Measurements from ENCODE around the gene NCS1.

Gene NCS1

DNA sequence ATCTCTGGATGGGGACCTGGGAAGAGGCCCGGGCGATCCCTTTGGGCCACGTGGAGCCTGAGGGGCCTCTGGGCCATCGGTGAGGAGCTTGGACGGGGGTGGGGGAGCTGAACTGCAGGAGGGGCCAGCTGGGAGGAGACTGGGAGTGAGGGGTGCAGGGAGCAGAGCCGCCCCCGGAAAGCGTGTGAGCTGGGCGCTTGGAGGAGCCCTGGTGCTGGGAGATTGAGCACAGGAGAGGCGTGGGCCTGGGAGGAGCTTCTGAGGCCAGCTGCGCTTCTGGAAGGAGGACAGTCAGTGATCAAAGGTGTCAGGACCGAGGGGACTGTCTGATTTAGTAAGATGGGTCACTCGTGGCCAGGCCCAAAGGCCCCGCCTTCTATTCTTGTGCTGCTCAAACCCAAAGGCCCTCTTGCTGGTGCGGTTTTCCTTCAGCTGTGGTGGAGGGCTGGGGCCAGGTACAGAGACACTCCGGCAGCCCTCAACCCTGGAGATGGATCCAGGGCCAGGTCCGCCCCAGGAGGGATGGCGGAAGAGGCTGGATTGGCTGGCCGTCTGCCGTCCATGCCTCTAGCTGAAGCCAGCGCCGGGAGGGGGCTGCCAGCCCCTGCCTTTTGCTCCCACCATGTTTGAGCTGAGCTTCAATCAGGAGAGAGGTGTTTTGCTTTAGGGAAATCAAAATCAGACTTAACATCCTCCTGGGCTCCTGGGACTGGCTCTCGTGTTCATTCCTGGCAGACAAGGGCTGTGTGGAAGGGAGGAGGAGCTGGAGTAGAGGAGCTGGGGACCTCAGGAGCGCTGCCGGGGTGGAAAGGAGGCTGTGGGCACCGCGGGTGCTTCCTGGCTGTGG, 21.6 kb downstream of the NCS1 start:
- no peak for DNase-seq (ENCODE audit: low read depth, low spot score)

DNA sequence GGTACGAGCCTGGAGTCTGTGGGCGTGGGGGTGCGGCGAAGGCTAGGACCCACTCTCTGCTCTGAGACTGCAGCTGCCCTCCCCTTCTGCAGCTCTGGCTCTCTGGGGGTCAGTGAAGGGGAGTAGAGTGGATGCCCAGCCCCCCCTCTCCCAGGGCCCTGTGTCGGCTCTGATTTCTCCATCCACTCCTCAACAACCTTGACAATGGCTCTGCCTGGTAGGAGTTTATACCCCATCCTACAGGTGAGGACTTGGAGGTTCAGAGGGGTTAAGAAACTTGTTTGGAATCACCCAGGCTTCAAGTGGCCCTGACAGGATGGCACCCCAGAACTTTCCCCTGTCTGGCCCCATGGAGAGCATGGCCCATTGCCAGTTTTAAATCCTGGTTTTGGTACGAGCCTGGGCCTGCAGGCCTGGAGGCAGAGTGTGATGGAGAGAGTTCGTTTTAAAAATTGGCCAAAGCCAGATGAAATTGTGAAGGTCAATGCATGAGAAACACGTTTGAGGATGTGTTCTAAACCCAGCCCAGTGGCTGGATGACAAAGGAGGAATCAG, 22.3 kb downstream of the NCS1 start:
- no peak for DNase-seq (ENCODE audit: low read depth, low spot score)

DNA sequence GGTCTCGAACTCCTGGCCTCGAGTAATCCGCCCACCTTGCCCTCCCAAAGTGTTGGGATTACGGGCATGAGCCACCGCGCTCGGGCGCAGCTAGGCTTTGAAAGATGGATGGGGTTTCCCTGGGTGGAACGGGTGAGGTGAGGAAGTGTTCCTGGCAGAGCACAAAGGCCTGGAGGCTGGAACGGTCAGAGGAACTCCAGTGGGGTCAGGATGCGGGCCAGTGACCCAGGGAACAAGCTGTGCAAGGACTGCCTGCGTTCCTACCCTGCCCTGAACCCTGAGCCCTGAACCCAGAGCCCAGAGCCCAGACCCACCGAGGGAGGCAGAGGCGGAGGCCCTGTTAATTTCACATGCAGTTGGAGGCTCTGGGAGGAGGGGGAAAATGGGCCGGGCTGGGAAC, 23.4 kb downstream of the NCS1 start:
- no peak for DNase-seq (ENCODE audit: low read depth, low spot score)

DNA sequence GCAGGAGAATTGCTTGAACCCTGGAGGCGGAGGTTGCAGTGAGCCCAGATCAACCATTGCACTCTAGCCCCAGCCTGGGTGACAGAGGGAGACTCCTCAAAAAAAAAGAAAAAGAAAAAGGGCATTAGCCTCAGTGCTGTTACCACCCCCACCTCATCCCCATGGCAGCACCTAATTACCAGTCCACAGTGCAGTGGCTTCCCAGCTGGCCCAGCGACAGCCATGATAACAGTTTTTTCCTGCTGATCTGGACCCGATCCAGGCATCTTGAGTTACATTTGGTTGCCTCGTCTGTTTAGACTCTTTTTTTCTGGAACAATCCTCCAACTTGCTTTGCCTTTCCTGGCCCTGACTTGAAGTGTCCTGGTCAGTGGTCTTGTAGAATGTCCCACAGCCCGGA, 24.4 kb downstream of the NCS1 start:
- DNase-seq (ENCODE audit: low read depth, low spot score), result no peak

DNA sequence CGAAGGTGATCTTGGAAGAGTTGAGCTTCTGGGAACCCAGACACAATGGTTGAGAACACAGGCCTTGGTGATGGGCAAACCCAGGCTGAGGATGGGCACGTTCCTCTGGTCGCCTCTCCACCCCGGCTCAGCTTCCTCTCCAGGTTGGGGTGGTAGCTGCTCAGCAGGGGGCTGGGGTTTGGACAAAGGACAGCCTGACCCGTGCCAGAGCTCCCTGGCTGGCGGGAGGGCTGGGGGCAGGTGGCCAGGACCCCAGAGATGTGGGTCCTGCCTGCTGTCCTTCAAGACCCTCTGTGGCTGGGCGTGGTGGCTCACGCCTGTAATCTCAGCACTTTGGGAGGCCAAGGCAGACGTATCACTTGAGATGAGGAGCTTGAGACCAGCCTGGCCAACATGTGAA, 25.2 kb downstream of the NCS1 start:
- DNase-seq (ENCODE audit: low read depth, low spot score), result no peak

DNA sequence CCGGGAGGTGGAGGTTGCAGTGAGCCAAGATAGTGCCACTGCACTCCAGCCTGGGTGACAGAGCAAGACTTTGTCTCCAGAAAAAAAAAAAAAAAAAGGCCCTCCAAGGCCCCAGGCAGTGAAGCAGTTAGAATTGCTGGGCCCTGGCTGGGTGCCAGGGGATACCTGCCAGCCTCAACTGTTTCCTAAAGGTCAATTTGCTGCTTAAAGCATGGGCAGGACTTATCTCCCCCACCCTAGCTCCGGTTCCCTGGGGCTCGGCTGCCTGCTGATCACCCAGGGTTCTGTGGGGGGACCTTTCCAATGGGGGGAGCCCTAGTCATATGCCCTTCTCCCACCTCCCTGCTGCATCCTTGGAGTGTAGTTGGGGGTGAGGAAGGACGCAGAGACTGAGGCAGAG, 25.7 kb downstream of the NCS1 start:
- no peak for DNase-seq (ENCODE audit: low read depth, low spot score)

DNA sequence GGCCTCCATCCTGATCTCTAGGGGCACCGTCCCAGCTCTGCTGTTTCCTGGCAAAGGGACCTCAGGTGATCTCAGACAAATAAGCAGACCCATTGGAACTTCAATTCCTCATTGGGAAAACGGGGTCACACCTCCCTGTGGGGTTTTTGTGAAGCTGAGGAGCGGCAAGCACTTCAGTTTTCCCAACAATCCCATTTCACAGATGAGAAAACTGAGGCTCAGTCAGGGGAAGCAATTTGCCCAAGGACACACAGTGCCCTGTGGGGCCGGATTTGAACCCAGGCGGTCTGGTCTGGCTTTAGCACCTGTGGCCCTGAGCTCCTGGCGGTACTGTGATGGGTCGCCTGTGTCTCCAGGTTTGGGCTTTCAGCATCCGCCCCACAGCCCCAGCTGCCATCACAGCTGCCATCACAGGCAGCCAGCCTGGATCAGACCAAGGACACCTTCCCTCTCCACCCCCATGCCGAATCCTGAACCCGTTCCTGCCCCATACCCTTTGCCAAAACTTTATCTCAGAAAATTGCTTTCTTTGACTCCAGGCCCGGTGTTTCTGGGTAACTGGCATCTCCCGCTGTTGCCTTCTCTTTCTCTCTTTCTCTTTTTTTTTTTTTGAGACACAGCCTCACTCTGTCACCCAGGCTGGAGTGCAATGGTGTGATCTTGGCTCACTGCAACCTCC, 26.4 kb downstream of the NCS1 start:
- DNase-seq (ENCODE audit: low read depth, low spot score), result no peak

DNA sequence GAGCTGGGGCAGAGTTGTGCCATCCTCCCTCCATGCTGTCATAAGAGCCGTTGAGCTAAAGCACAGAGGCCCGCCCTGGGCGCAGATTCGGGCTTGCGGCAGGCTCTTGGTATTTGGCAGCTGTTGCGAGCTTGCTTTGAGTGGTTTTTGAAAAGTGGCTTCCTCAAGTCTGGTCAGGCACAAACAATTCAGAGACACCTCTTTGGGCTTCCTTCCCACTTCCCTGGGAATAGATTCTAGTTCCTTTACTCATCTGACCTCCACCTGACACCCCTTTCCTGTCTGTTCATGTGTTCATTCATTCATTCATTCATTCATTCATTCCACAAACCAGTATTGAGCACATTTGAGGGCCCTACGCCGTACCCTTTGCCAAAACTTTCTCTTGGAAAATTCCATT, 27.4 kb downstream of the NCS1 start:
- no peak for DNase-seq (ENCODE audit: low read depth, low spot score)

DNA sequence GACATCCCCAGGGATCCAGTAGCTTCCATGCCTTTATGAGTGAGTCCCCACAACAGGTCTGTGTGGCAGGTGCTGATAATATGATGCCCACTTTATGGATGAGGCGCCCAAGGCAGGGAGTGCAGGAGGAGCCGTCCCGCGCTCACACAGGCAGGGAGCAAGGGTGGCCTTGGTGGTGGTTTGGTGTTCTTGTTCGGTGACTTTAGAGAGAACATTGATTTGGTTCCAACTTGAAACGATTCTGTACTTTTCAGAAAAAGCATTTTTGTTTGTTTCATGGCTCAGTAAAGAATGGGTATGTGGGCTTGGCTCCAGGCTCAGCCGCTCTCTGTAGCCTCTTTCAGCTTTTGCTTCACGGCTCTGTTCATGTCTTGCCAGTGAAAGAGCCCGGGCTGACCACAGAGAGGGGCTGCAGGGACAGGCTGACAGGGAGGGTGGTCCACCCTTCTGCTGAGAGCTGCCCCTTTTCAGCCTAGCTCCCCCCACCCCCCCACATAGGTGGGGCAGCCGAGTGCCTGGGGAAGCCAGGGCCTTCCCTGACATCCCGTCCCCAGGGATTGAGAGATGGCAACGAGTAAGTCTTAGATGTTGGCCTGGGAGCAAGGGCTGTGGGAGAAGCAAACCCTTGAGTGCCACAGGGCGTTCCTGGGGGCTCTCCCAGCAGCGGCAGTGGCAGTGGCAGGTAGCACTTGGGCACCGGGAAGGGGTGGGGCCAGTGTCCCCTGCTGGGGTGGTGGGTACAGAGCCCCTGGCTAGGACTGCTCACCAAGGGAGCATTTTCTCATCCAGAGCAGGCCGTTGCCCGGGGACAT, 28.0 kb downstream of the NCS1 start:
- DNase-seq (ENCODE audit: low read depth, low spot score), result no peak

DNA sequence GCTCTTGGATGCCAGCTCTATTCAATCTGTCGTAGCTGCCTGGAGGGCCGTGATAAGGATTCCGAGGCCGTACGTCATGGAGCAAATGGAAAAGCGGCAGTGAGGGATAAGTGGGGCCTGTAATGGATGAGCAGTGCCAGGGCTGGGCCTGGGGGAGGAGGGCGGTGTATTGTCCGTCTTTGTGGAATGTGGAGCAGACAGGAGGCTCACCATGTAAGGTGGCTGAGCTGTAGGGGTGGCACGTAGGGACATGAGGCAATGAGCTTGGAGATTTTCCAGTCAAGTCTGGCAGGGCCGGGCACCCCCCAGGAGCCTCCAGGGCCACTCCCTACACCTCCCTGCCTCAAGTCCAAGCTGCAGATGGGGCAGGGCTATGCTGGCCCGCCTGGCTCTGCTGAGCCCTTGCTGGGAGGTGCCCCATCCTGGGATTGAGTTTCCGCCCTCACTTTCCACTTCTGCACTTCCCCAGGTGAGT, 29.2 kb downstream of the NCS1 start:
- no peak for DNase-seq (ENCODE audit: low read depth, low spot score)

DNA sequence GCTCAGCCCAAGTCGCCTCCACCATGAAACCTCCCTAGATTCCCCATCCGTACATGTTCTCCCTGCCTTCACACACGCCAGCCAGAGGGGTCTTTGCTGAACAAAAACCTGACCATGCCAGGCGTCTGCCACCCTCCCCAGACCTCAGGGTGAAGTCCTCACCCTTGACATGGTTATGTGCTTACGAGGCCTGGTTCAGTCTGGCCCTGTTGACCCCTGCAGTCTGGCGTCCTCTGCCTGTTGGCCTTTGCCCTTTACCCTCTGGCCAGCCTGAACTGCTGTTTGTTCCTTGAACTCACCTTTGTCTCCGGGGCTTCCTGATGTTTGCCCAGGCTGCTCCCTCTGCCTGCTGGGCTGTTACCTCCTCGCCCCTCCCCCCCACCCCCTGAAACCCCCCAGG, 29.8 kb downstream of the NCS1 start:
- DNase-seq (ENCODE audit: low read depth, low spot score), result no peak

DNA sequence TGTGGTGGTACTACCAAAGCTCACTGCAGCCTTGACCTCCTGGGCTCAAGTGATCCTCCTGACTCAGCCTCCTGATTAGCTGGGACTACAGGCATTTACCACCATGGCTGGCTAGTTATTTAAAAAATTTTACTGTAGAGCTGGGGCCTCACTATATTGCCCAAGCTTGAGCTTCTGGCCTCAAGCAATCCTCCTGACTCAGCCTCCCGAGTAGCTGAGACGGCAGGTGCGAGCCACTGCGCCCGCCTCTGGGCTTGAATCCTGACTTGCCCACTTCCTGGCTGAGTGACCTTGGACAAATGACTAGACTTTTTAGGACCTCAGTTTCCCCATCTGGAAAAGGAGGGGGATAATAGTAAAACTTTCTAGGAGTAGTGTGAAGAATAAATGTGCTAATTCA, 32.1 kb downstream of the NCS1 start:
- no peak for DNase-seq (ENCODE audit: low read depth, low spot score)

DNA sequence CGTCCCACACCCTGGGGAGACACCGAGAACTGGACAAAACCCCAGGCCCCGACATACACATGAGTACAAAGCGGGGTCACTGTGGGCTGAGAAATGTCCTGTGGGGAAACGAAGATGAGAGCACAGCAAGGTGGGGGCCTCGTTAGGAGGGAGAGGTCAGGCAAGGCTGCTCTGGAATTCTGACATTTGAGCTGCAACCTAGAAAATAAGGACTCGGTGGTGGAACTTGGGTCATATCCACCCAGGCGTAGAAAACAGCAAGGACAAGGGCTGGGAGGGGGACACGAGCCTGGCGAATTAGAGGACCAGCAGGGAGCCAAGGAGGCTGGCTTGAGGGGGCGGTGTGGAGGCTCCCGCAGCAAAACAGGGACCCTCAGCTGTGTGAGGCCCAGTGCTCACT, 32.8 kb downstream of the NCS1 start:
- DNase-seq (ENCODE audit: low read depth, low spot score), result no peak

DNA sequence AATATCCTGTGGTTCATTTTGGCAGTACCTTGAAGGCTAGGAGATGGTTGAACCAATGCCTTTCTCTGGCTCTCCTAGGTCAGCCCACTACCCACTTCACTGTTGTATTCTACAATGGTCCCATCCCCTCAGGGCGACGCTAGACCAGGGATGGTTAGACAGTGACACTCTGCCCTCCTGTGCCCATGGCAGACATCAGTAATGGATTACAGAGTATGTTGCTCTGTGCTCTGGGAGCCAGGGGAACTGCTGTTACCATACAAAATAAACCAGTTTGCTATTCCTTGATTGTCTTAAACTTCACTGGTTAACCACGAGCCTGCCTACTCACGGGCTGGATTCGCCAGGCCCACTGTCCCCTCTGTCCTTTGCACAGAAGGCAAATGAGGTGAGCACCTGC, 33.7 kb downstream of the NCS1 start:
- DNase-seq (ENCODE audit: low read depth, low spot score), result no peak

DNA sequence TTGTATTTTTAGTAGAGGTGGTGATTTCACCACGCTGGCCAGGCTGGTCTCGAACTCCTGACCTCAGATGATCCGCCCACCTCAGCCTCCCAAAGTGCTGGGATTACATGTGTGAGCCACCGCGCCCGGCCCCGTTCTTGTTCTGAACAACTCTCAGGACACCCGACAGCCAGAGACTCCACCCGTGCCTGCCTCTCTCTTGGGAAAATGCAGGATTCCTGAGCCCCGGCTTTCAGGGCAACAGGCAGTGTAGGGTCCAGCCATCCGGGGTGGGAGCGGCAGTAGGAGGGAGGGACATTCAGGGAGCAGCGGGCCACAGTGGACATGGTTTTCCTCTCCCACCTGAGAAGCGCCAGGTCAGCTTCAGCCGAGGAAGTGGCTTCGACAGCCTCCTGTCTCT, 34.4 kb downstream of the NCS1 start:
- no peak for DNase-seq (ENCODE audit: low read depth, low spot score)

DNA sequence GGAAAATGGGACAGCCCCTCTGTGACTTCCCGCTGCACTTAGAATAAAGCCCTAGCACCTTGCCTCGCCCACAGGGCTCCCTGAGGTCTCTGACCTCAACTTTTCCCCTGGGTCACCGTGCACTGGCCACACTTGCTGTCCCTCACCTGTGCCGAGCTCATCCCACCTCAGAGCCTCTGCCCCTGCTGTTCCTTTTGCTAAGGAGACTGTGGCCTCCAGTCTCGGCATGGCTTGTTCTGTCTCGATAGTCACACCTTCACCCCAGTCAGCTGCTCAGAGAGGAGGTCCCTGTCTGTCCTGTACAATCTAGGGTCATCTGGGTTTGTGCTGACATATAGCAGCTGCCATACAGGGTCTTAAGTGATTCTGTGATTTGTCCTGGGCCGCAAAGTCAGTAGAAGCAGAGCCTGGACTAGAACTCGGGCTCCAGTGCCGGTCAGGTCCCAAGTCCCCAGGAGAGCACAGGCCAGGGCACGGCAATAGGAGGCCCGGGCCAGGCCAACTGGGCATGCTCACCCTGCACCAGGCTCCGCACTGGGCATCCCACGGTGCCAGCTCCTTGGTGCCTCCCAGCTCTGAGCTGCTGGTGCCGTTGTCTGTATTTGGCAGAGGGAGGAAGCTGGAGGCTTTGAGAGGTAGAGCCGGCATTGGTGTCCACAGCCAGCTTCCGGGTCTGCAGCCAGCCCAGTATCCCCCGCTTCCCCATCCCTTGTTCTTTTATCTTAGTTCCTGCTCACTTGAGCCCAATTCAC, 35.2 kb downstream of the NCS1 start:
- no peak for DNase-seq (ENCODE audit: low read depth, low spot score)

DNA sequence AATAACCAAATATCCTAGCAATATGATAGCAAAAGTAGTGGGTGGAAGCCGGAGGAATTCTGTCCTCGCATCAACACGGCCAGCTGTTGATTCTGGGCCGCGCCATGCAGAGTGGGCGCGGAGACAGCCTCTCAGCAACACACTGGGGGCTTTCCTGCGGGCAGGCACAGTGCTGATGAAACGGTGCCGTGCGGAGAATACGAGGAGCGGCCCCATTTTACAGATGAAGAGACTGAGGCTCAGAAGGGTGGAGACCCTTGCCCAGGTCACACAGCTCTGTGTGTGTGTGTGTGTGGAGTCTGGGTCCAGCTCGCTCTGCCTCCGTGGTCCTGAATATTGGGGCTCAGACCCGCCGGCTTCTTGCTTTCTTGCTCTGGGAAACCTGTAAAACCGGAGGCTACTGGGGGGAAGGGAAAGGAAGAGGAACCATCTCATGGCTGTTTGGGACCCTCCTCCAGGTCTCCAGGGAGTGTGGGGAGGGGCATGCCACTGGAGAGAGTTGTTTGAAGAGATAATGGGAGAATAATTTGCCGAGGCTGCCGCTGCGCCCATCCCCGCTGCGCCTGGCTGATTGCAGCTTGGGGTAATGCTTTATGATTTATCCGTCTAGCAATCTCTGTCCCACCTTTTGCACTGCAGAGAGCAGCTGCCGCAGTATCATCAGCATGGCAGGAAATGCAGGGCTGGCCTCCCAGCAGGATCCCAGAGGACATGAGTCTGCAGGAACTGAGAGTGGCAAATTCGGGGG, 36.6 kb downstream of the NCS1 start:
- DNase-seq (ENCODE audit: low read depth, low spot score), result no peak

DNA sequence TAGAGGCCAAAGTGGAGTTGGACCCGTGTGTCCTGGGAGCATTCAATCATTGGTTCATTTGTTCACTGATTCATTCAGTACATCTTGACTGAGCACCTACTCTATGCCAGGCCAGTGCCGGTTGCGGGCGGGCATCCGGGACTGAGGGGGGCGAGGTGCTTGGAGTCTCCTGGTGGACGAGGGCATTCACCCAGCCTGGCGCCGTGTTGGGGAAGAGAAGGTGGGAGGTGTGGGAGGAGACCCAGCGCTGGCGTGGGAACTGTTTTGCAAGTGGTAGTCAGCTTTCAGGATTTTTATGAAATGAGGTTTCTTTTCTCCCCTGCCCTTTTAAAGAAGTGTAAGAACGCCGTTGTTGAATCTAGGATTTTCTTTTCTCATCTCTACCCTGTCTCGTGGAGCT, 37.2 kb downstream of the NCS1 start:
- no peak for DNase-seq (ENCODE audit: low read depth, low spot score)

DNA sequence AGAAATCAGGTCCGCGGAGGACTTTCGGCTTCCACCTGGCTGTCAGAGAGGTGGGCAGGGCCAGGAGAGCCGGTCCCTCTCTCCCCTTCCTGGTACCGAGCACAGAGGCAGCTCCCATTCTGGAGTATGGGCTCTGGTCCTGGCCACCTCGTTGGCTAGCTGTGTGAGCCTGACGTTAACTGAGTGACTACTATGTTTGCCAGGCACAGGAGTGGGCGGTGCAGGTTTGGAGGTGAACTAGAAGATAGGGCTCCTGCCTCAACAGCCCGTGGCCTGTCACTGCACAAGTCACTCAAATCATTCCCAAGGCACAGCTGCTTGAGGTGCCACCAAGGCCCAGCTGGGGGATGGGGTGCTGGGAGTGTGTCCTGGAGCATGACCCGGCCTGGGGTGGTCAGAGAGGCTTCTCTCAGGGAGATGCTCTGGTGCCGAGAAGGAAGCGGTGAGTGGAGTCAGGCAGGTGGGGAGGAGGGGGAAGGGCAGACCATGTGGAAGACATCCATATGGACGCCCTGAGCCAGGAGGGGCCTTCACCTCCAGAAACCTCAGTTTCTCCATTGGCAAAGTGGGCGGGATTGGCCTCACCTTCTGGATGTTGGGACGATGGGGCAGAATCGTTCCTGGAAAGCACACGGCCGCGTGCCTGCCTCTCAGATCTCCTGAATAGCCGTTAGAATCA, 39.5 kb downstream of the NCS1 start:
- DNase-seq (ENCODE audit: low read depth, low spot score), result no peak
